HG03354 (cell line): ENCODE results near the gene SEMA4D.
"Not testable (repeated sequence)": the region's sequence is repeated elsewhere in the genome, so short reads cannot be mapped to it uniquely, and the experiment has no call there.

ENCODE experiments used
- ATAC-seq: cut with Tn5 transposase; IDR thresholded peaks from one replicate; pipeline ENCODE4 v1.9.1; 2021; ENCODE audit warnings: mild to moderate bottlenecking; ENCODE audit not compliant: unreplicated experiment, poor library complexity, severe bottlenecking

SEMA4D gene

GRCh38 chr9:89382026-89382986 is 115.6 kb downstream of the SEMA4D start:
- no peak for ATAC-seq

- ATAC-seq = no peak
These were observed 116.7 kb downstream of the SEMA4D start for GRCh38 chr9:89381308-89381609.

GRCh38 chr9:89380437-89381307 is 117.2 kb downstream of the SEMA4D start:
- no peak for ATAC-seq

GRCh38 chr9:89379508-89380115 is 118.3 kb downstream of the SEMA4D start:
- no peak for ATAC-seq

GRCh38 chr9:89379031-89379430 is 118.9 kb downstream of the SEMA4D start:
- ATAC-seq = no peak

- no peak for ATAC-seq
These were observed 119.4 kb downstream of the SEMA4D start for GRCh38 chr9:89378541-89378940.

GRCh38 chr9:89377411-89377810 is 120.5 kb downstream of the SEMA4D start:
- no peak for ATAC-seq

- no peak for ATAC-seq
These were observed 121.1 kb downstream of the SEMA4D start for GRCh38 chr9:89376741-89377351.

GRCh38 chr9:89376286-89376685 is 121.6 kb downstream of the SEMA4D start:
- ATAC-seq = no peak

- ATAC-seq = peak; percentile 71
These were observed 122.6 kb downstream of the SEMA4D start for GRCh38 chr9:89375191-89375760.

GRCh38 chr9:89374176-89374575 is 123.7 kb downstream of the SEMA4D start:
- ATAC-seq = no peak

- no peak for ATAC-seq
These were observed 124.9 kb downstream of the SEMA4D start for GRCh38 chr9:89372979-89373378.

GRCh38 chr9:89372230-89372816 is 125.6 kb downstream of the SEMA4D start:
- ATAC-seq = no peak

- not testable (repeated sequence) for ATAC-seq
These were observed 126.1 kb downstream of the SEMA4D start for GRCh38 chr9:89371791-89372190.

GRCh38 chr9:89370593-89370992 is 127.3 kb downstream of the SEMA4D start:
- no peak for ATAC-seq

- ATAC-seq = no peak
These were observed 128.9 kb downstream of the SEMA4D start for GRCh38 chr9:89368978-89369377.

GRCh38 chr9:89368550-89368949 is 129.4 kb downstream of the SEMA4D start:
- ATAC-seq = no peak

- no peak for ATAC-seq
These were observed 130.0 kb downstream of the SEMA4D start for GRCh38 chr9:89367726-89368437.

GRCh38 chr9:89367281-89367680 is 130.6 kb downstream of the SEMA4D start:
- ATAC-seq = no peak
